GM23248 (cell line): ENCODE measurements around the gene FAM167B.

Experiments
- EZH2 ChIP-seq: fragments of 200-600 bp; sonication (generic); IDR thresholded peaks from 2 replicates; pipeline ENCODE4 v1.6.1; 2018; ENCODE audit warnings: antibody characterized with exemption, mild to moderate bottlenecking; ENCODE audit not compliant: insufficient read depth, poor library complexity, severe bottlenecking
- EZH2phosphoT487 ChIP-seq: fragments of 200-600 bp; sonication (generic); IDR thresholded peaks from 2 replicates; pipeline ENCODE4 v1.6.1; 2018; ENCODE audit warnings: antibody characterized with exemption, moderate library complexity, mild to moderate bottlenecking, low read depth; ENCODE audit not compliant: insufficient read depth

DNA sequence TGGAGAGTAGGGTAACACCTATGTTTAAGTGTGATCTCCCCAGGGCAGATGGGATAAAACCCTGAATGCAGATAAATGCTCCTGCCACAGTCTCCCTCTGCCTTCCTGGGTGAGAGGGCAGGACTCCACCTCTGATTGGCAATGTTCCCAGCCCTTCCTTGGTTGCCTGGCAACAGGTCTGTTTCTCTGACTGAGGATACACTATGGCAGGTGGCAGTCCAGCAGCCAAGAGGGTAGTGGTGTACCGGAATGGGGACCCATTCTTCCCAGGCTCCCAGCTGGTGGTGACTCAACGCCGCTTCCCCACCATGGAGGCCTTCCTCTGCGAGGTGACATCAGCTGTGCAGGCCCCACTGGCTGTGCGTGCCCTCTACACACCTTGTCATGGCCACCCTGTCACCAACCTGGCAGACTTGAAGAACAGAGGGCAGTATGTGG, 38.1 kb upstream of the FAM167B start, which contains the start of gene DCDC2B:
- no peak for TF ChIP-seq EZH2
- TF ChIP-seq EZH2phosphoT487: no peak
